GM10248 (cell line): Measurements from ENCODE around the gene ATP2C2.

Experiments used
- CTCF ChIA-PET: fragments of 300-600 bp; sonication (Branson Sonifier 250); formaldehyde crosslinking; extraction: SDS; loops from one replicate; lab custom pipeline; 2021; ENCODE audit warnings: antibody characterized with exemption; lab: Yijun Ruan, JAX
- POLR2A ChIA-PET: fragments of 350-650 bp; sonication (Branson Sonifier 250); formaldehyde crosslinking; extraction: SDS; loops from one replicate; lab custom pipeline; 2020; ENCODE audit warnings: antibody characterized with exemption; lab: Yijun Ruan, JAX
- DNase-seq: peaks from one replicate; pipeline ENCODE4 v3.0.0; 2012; ENCODE audit errors: extremely low spot score
- TF ChIP-seq, protein P1 (sequence below): IDR thresholded peaks from 2 replicates; pipeline ENCODE4 v1.5.1; 2012; ENCODE audit warnings: mild to moderate bottlenecking, low read depth; ENCODE audit errors: extremely low read depth, missing control alignments, control extremely low read depth

ATP2C2 gene

DNA sequence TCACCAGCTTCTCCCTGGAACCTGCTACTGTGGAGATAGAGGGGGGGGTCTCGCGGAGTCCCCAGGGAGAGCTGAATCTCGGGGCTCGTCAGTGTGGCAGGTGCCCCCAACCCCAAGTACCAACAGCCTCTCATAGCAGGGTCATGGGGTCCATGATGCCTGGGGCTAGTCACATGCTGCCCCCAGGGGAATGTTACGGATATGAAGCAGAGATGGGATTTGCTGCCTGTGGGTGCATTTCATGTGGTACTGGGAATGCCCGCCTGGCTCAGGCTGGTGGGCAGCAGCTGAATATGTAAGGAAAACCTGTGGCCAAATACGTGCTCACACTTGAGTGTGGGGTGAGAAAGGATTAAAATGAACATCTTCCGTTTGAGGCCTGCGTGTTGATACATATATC is 86.7 kb downstream of the ATP2C2 start:
- POLR2A ChIA-PET, result no interaction called here
- DNase-seq, result no peak
- TF ChIP-seq, protein P1, sequence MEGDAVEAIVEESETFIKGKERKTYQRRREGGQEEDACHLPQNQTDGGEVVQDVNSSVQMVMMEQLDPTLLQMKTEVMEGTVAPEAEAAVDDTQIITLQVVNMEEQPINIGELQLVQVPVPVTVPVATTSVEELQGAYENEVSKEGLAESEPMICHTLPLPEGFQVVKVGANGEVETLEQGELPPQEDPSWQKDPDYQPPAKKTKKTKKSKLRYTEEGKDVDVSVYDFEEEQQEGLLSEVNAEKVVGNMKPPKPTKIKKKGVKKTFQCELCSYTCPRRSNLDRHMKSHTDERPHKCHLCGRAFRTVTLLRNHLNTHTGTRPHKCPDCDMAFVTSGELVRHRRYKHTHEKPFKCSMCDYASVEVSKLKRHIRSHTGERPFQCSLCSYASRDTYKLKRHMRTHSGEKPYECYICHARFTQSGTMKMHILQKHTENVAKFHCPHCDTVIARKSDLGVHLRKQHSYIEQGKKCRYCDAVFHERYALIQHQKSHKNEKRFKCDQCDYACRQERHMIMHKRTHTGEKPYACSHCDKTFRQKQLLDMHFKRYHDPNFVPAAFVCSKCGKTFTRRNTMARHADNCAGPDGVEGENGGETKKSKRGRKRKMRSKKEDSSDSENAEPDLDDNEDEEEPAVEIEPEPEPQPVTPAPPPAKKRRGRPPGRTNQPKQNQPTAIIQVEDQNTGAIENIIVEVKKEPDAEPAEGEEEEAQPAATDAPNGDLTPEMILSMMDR, result no peak
- CTCF ChIA-PET, result no interaction called here

DNA sequence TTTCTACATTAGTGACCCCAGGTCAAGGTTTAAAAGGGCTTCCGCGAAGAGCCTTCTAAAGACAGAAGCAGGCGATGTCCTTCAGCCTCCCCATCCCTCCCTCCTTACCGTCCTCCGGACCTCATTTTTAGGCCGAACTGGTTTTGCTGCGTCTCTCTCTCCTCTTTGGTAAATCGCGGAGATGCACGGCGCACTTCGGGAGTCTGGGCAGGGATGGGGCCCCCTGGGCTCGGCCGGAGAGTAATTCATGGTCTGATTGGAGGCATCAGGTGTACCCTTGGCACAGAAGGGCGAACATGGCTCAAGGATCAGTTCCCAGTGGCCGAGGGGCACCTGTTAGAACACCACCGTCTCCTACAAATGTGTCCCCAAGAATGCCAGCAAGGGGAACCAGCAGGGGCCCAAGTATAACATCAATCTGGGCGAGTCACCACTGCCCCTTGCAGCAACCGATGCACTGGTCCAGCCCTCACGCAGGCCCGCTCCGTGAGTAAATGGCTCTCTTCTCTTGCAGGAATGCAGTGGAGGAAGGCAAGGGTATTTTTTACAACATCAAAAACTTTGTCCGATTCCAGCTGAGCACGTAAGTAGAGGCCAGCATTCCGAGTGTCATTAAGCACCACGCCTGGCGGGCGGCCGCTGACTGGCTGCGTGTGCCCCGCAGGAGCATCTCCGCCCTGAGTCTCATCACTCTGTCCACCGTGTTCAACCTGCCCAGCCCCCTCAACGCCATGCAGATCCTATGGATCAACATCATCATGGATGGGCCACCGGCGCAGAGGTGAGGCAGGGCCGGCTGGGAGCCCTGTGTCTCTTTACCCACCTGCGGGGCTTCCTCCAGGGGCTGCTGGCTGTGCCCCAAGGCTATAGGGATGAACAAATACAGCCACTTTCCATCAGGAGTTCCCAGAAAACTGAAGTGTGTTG is 90.5 kb downstream of the ATP2C2 start:
- CTCF ChIA-PET, result no interaction called here
- no peak for DNase-seq
- POLR2A ChIA-PET, result no interaction called here
- TF ChIP-seq, protein P1, result no peak

DNA sequence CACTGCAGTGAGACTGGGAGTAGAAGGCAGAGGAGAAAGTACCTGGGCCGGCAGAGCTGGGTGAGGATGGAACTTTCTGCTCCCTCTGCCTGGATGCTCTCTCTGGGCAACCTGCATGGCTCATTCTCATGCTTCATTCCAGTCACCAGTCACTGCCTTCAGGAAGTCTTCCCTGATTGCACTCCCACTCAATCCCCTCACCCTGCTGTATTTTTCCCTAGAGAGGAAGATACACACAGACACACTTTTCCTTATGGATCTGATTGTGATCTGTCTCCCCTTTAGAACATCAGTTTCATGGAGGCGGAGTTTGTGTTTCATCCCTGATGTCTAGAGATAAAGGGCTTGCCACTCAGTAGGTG is 91.2 kb downstream of the ATP2C2 start:
- POLR2A ChIA-PET, result no interaction called here

DNA sequence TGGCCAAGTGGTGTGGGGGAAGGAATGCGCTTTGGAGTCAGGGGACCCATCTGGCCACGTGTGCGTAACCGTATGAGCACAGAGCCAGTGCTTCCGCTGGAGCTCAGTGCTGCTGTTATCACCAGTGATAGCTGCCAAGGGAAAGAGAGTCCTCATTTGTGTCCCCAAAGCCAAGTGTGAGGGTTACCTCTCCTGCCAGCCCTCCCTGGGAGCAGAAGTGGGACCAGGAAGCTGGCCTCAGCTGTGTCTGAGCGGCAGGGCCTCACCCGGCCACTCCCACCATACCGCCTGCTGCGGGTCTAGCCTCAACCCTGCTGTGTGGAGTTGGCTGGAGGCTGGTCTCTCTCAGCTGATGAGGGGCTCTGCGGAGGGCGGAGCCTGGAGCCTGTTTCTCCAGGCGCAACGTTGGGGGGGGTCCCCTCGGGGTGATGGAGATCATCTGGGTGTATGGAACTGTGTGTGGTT is 91.6 kb downstream of the ATP2C2 start:
- TF ChIP-seq, protein P1, result no peak
- ChIA-PET POLR2A (no interaction called here), CTCF (no interaction called here)
- DNase-seq, result no peak

More for the DNA sequence above, 91.2 kb downstream of the ATP2C2 start:
- CTCF ChIA-PET, result no interaction called here
- no peak for DNase-seq
- TF ChIP-seq, protein P1, result no peak

DNA sequence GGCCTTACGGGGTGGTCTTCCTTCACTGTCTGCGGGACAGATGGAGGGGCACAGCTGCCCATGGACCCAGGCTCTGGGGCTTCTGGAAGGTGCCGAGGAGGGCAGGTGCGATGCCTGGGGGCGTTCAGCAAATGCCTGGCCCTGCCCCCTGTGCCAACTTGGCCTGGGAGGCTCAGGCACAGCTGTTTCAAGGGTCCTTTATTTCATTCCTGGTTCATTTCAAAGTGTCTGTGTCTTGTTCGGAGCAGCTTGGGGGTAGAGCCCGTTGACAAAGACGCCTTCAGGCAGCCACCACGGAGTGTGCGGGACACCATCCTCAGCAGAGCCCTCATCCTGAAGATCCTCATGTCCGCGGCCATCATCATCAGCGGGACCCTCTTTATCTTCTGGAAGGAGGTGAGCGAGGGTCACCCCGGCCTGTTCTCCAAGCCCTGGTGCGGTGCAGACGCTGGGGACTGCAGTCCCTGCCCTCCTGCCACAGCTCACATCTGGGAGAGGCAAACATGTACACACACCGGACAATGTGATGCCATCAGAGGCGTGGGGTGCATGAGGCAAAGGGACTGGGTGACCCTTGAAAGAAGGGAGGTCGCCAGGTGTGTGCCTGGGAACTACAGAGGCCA is 92.2 kb downstream of the ATP2C2 start:
- DNase-seq, result no peak
- CTCF ChIA-PET, result no interaction called here
- POLR2A ChIA-PET, result no interaction called here
- TF ChIP-seq, protein P1, result no peak

DNA sequence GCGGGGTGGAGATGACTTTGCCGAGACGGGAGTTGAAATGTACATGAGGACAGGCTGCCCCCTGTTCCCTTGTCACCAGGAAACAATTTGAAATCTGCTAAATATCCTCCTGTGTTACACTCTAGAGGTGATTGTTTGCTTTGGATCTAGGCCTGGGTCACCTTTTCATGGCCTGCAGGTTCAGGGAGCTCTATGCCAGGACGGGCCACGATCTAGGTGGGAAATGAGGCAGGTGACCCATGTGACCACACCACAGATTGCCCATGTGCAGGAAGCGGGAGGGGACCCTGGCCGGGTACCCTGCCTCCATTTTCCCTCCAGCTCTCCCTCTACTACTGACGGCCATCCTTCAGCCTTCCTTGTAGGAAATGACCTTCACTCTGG is 92.7 kb downstream of the ATP2C2 start:
- TF ChIP-seq, protein P1, result no peak
- POLR2A ChIA-PET, result no interaction called here
- DNase-seq, result no peak
- CTCF ChIA-PET, result no interaction called here
